Liver (tissue), 3 donors: ENCODE data around the gene RHOU.

Experiments used
- ATF3 ChIP-seq: IDR thresholded peaks from 2 replicates; pipeline ENCODE4 v1.6.1; 2016; ENCODE audit warnings: antibody characterized with exemption
- EGR1 ChIP-seq, 2 donors: IDR thresholded peaks; 2 replicates each; pipeline ENCODE4 v1.6.1; 2016 to 2018; ENCODE audit warnings: antibody characterized with exemption in 2 of 2, low read depth in 2 of 2
- FOXA1 ChIP-seq: IDR thresholded peaks from 2 replicates; pipeline ENCODE4 v1.6.1; 2016; ENCODE audit warnings: antibody characterized with exemption
- GABPA ChIP-seq, 2 donors: IDR thresholded peaks in 1 of 2; conservative IDR thresholded peaks in 1 of 2; 2 replicates each; pipeline ENCODE4 v1.6.1; 2016; ENCODE audit warnings: antibody characterized with exemption in 2 of 2, mild to moderate bottlenecking in 1 of 2, moderate library complexity in 1 of 2
- HNF4G ChIP-seq: IDR thresholded peaks from 2 replicates; pipeline ENCODE4 v1.6.1; 2016; ENCODE audit warnings: antibody characterized with exemption
- JUND ChIP-seq, 2 donors: IDR thresholded peaks; 2 replicates each; pipeline ENCODE4 v1.6.1; 2016; ENCODE audit warnings: antibody characterized with exemption in 2 of 2
- MAX ChIP-seq: IDR thresholded peaks from 2 replicates; pipeline ENCODE4 v1.6.1; 2016; ENCODE audit warnings: antibody characterized with exemption
- RAD21 ChIP-seq, 2 donors: IDR thresholded peaks; 2 replicates each; pipeline ENCODE4 v1.6.1; 2016; ENCODE audit warnings: antibody characterized with exemption in 2 of 2, mild to moderate bottlenecking in 2 of 2
- REST ChIP-seq: IDR thresholded peaks from 2 replicates; pipeline ENCODE4 v1.6.1; 2016; ENCODE audit warnings: antibody characterized with exemption, mild to moderate bottlenecking
- SP1 ChIP-seq: IDR thresholded peaks from 2 replicates; pipeline ENCODE4 v1.6.1; 2018; ENCODE audit warnings: antibody characterized with exemption, mild to moderate bottlenecking
- TAF1 ChIP-seq: conservative IDR thresholded peaks from 2 replicates; pipeline ENCODE4 v1.6.1; 2016; ENCODE audit warnings: antibody characterized with exemption, mild to moderate bottlenecking
- YY1 ChIP-seq: IDR thresholded peaks from 2 replicates; pipeline ENCODE4 v1.6.1; 2016; ENCODE audit warnings: antibody characterized with exemption, mild to moderate bottlenecking
- ZBTB33 ChIP-seq: IDR thresholded peaks from 2 replicates; pipeline ENCODE4 v1.6.1; 2016; ENCODE audit warnings: antibody characterized with exemption
- TF ChIP-seq, protein P1 (sequence below): fragments of 150-350 bp; IDR thresholded peaks from 2 replicates; pipeline ENCODE4 v1.5.1; 2017; ENCODE audit warnings: improper control_type of control experiment, low read depth, low read length; ENCODE audit not compliant: missing input control
- donor health status: healthy.
- donor health status: healthy.

DNA sequence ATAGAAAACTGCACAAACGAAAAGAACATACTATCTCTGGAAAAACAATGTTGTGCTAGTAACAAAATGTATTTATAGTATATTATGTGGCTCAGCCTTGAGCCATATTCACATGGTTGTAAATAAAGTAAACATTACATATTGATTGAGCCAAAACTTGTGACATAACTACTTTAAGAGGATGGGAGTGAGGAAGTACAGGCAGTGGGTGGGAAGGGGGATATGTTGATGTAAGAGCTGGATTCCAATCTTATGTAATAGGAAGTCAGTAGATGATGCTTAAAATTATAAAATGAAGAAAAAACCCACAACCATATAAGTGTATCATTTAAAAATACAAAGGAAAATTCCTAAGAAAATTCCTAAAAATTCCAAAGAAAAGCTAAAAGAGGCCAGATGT lies 42.7 kb downstream of the RHOU start:
- TF ChIP-seq, protein P1, sequence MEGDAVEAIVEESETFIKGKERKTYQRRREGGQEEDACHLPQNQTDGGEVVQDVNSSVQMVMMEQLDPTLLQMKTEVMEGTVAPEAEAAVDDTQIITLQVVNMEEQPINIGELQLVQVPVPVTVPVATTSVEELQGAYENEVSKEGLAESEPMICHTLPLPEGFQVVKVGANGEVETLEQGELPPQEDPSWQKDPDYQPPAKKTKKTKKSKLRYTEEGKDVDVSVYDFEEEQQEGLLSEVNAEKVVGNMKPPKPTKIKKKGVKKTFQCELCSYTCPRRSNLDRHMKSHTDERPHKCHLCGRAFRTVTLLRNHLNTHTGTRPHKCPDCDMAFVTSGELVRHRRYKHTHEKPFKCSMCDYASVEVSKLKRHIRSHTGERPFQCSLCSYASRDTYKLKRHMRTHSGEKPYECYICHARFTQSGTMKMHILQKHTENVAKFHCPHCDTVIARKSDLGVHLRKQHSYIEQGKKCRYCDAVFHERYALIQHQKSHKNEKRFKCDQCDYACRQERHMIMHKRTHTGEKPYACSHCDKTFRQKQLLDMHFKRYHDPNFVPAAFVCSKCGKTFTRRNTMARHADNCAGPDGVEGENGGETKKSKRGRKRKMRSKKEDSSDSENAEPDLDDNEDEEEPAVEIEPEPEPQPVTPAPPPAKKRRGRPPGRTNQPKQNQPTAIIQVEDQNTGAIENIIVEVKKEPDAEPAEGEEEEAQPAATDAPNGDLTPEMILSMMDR = no peak
- no peak for TF ChIP-seq RAD21 (IDR thresholded peaks at IDR 0.05)
- no peak for TF ChIP-seq ATF3
- no peak for TF ChIP-seq GABPA (IDR thresholded peaks at IDR 0.05 in 1 of 2, conservative IDR thresholded peaks at IDR 0.05 in 1 of 2)
- no peak for TF ChIP-seq REST
- no peak for TF ChIP-seq TAF1
- no peak for TF ChIP-seq MAX
- no peak for TF ChIP-seq JUND (IDR thresholded peaks at IDR 0.05)
- TF ChIP-seq ZBTB33 = no peak
- TF ChIP-seq EGR1 (IDR thresholded peaks at IDR 0.05; ENCODE audit: low read depth in 2 of 2) = no peak
- TF ChIP-seq YY1 = no peak
- TF ChIP-seq SP1 = no peak
- no peak for TF ChIP-seq FOXA1
- no peak for TF ChIP-seq HNF4G
